ENCODE results near the gene MYO5C.
A peak's percentile ranks its signal among the peaks of the same experiment; 100 is the strongest.

Gene MYO5C

DNA sequence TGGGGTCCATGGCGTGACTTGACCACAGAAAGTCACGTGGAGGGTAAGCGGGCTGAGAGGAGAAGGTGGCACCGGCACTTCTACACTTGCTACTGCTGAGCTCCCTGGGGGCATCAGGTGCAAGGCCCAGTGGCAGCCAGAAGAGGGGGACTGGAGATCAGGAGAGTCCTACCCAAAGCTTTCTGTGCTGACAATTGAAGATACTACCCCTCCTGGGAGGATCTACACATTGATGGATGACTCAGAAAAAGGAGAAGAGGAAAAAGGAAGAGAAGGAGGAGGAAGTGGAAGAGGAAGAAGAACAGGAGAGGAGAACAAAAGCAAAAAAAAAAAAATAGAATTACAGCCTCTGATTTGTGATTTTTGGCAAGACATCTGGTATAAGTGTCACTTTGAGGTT is 41.2 kb downstream of the MYO5C start:
- DNase-seq (ENCODE audit: low read depth): peak; percentile 36
- TF ChIP-seq CTCF (IDR thresholded peaks at IDR 0.05; ENCODE audit: low read depth, low read length) (peak; percentile 13), MAX (IDR thresholded peaks at IDR 0.05; ENCODE audit: low read depth, low read length) (no peak), MYC (IDR thresholded peaks at IDR 0.05; ENCODE audit: low read depth, low read length) (no peak)
- no peak overlapping the region for H3K4me3 ChIP-seq (ENCODE audit: low read depth, low read length)

DNA sequence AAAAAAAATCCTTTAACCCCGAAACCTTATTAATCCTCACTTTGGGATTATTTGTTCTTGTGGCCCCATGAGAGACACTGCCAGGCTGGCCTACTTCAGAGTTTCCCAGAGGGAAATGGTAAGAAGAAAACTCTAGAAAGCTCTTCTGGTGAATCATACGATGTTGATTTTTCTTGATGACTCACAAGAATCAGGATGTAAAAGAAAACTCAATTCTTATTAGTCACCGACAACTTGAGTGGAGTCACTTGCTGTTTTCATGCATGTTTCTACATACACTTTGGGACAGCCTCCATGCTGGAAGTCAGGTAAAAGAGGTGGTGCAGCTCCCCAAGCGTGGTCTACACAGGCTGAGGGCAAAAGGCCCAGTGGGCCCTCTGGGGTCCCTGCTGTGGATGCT is 42.8 kb downstream of the MYO5C start:
- peak; percentile 41 for DNase-seq (ENCODE audit: low read depth)
- TF ChIP-seq MYC (IDR thresholded peaks at IDR 0.05; ENCODE audit: low read depth, low read length) (no peak), MAX (IDR thresholded peaks at IDR 0.05; ENCODE audit: low read depth, low read length) (no peak), CTCF (IDR thresholded peaks at IDR 0.05; ENCODE audit: low read depth, low read length) (no peak), POLR2A (IDR thresholded peaks at IDR 0.05; ENCODE audit: extremely low read depth, insufficient read length) (no peak)

GRCh38 chr15:52251144-52251860 is 44.3 kb downstream of the MYO5C start:
- no peak overlapping the region for H3K4me3 ChIP-seq (ENCODE audit: low read depth, low read length)
- no peak for DNase-seq (ENCODE audit: low read depth)
- TF ChIP-seq POLR2A (IDR thresholded peaks at IDR 0.05; ENCODE audit: extremely low read depth, insufficient read length) (no peak), CTCF (IDR thresholded peaks at IDR 0.05; ENCODE audit: low read depth, low read length) (no peak), MAX (IDR thresholded peaks at IDR 0.05; ENCODE audit: low read depth, low read length) (no peak), MYC (IDR thresholded peaks at IDR 0.05; ENCODE audit: low read depth, low read length) (no peak)

More for the DNA sequence above, 42.8 kb downstream of the MYO5C start:
- H3K4me3 ChIP-seq (ENCODE audit: low read depth, low read length): no peak overlapping the region

- DNase-seq (ENCODE audit: low read depth): no peak
- TF ChIP-seq CTCF (IDR thresholded peaks at IDR 0.05; ENCODE audit: low read depth, low read length) (no peak), POLR2A (IDR thresholded peaks at IDR 0.05; ENCODE audit: extremely low read depth, insufficient read length) (no peak), MYC (IDR thresholded peaks at IDR 0.05; ENCODE audit: low read depth, low read length) (no peak), MAX (IDR thresholded peaks at IDR 0.05; ENCODE audit: low read depth, low read length) (no peak)
- no peak overlapping the region for H3K4me3 ChIP-seq (ENCODE audit: low read depth, low read length)
Measured at GRCh38 chr15:52247461-52247860, 48.1 kb downstream of the MYO5C start.

- peak; percentile 94 for DNase-seq (ENCODE audit: low read depth)
- TF ChIP-seq MYC (IDR thresholded peaks at IDR 0.05; ENCODE audit: low read depth, low read length) (peak; percentile 73), CTCF (IDR thresholded peaks at IDR 0.05; ENCODE audit: low read depth, low read length) (no peak), MAX (IDR thresholded peaks at IDR 0.05; ENCODE audit: low read depth, low read length) (peak; percentile 80)
- peak overlapping the region; percentile 32 for H3K4me3 ChIP-seq (ENCODE audit: low read depth, low read length)
Measured at GRCh38 chr15:52246686-52247431, 48.7 kb downstream of the MYO5C start.

Measured in NB4 (cell line).